KG1 (cell line): ENCODE measurements around the gene DEPDC5.

Source experiments
- DNase-seq: peaks from one replicate; lab custom pipeline; 2025; lab: John Stamatoyannopoulos, UW

The DEPDC5 gene

GRCh38 chr22:31925056-31925455 lies 171.2 kb downstream of the DEPDC5 start:
- no peak for DNase-seq

- no peak for DNase-seq
Measured at GRCh38 chr22:31926024-31926423, 172.2 kb downstream of the DEPDC5 start.

GRCh38 chr22:31926969-31927368 lies 173.2 kb downstream of the DEPDC5 start:
- no peak for DNase-seq

- no peak for DNase-seq
Measured at GRCh38 chr22:31927562-31927961, 173.7 kb downstream of the DEPDC5 start.

GRCh38 chr22:31929167-31929930 lies 175.5 kb downstream of the DEPDC5 start:
- DNase-seq: no peak

GRCh38 chr22:31932863-31933262 lies 179.0 kb downstream of the DEPDC5 start:
- DNase-seq: no peak

GRCh38 chr22:31933406-31933805 lies 179.6 kb downstream of the DEPDC5 start:
- no peak for DNase-seq

GRCh38 chr22:31933816-31934482 lies 180.1 kb downstream of the DEPDC5 start:
- DNase-seq: no peak

- no peak for DNase-seq
Measured at GRCh38 chr22:31935961-31936635, 182.3 kb downstream of the DEPDC5 start.

- no peak for DNase-seq
Measured at GRCh38 chr22:31937341-31937740, 183.5 kb downstream of the DEPDC5 start.

GRCh38 chr22:31938296-31938695 lies 184.5 kb downstream of the DEPDC5 start:
- no peak for DNase-seq

GRCh38 chr22:31940506-31940905 lies 186.7 kb downstream of the DEPDC5 start:
- DNase-seq: no peak

- DNase-seq: no peak
Measured at GRCh38 chr22:31942091-31942490, 188.3 kb downstream of the DEPDC5 start.

- DNase-seq: no peak
Measured at GRCh38 chr22:31943206-31943977, 189.6 kb downstream of the DEPDC5 start.

- peak; percentile 83 for DNase-seq
Measured at GRCh38 chr22:31943978-31944699, 190.3 kb downstream of the DEPDC5 start, which contains the start of gene YWHAH. YWHAH (plus strand) TSS chr22:31944535; CDS start chr22:31944734, 199 bp downstream.

GRCh38 chr22:31944700-31945442 lies 191.1 kb downstream of the DEPDC5 start:
- no peak for DNase-seq

GRCh38 chr22:31945443-31945855 lies 191.6 kb downstream of the DEPDC5 start:
- DNase-seq: no peak

GRCh38 chr22:31945971-31946680 lies 192.3 kb downstream of the DEPDC5 start:
- DNase-seq: no peak

GRCh38 chr22:31947296-31947695 lies 193.5 kb downstream of the DEPDC5 start:
- peak; percentile 16 for DNase-seq

- no peak for DNase-seq
Measured at GRCh38 chr22:31948002-31948401, 194.2 kb downstream of the DEPDC5 start.
